Endothelial cell of umbilical vein (primary cell): ENCODE measurements around the gene TSPEAR. TPM values are rescaled to one million over a fixed set of nuclear protein-coding genes. Genes with fewer than 3 reads are reported as not detected.
A peak's percentile ranks its signal among the peaks of the same experiment; 100 is the strongest.

Experiments used
- BruUV-seq: library from RNA; stranded (reverse); fragments of 400-500 nt; replicated peaks from 2 replicates; lab custom pipeline; 2021; lab: Mats Ljungman, UMichigan
- CTCF ChIA-PET: fragments of 300-600, 350-600 bp; sonication (Branson Sonifier 250); formaldehyde crosslinking; loops from one replicate; lab custom pipeline; 2021; ENCODE audit warnings: antibody characterized with exemption, inconsistent platforms; lab: Charles Lee
- POLR2A ChIA-PET: fragments of 300-600, 350-600 bp; sonication (Branson Sonifier 250); formaldehyde crosslinking; loops from one replicate; lab custom pipeline; 2021; ENCODE audit warnings: antibody characterized with exemption, inconsistent platforms; lab: Charles Lee
- DNase-seq: peaks from one replicate; pipeline ENCODE4 v3.0.0-alpha.2; 2011; ENCODE audit warnings: low read depth, low spot score
- FAIRE-seq: peaks from 2 replicates; lab custom pipeline; 2011; peaks lifted over from hg19 to GRCh38; lab: Jason Lieb, UNC
- H2AFZ ChIP-seq: 2 replicates; pipeline ENCODE4 v1.6.0; 2012; ENCODE audit warnings: low read depth, low read length, control low read depth, inconsistent platforms
- H3K27ac ChIP-seq: 2 replicates; pipeline ENCODE4 v1.5.1; 2011; ENCODE audit warnings: low read depth, mild to moderate bottlenecking, control low read depth, low read length, moderate library complexity; ENCODE audit not compliant: insufficient read depth
- H3K27me3 ChIP-seq, 2 experiments: 2 replicates each; pipeline versions ENCODE4 v1.6.0 to v1.6.1; 2011; ENCODE audit warnings: low read length in 2 of 2, mixed read lengths in 1 of 2; ENCODE audit not compliant: control insufficient read depth in 2 of 2, insufficient read depth in 2 of 2
- H3K36me3 ChIP-seq, 2 experiments: 2 replicates in 1 of 2; 3 replicates in 1 of 2; pipeline ENCODE4 v1.5.1; 2011; ENCODE audit warnings: low read length in 2 of 2, mild to moderate bottlenecking in 1 of 2, moderate library complexity in 1 of 2; ENCODE audit not compliant: control insufficient read depth in 2 of 2, insufficient read depth in 2 of 2; ENCODE audit errors: extremely low read depth in 1 of 2
- H3K4me1 ChIP-seq: 3 replicates; pipeline ENCODE4 v1.5.1; 2011; ENCODE audit warnings: mild to moderate bottlenecking, low read length; ENCODE audit not compliant: control insufficient read depth, insufficient read depth; ENCODE audit errors: extremely low read depth
- H3K4me2 ChIP-seq: 2 replicates; pipeline ENCODE4 v1.6.1; 2011; ENCODE audit warnings: low read length, control low read depth, mixed read lengths; ENCODE audit not compliant: insufficient read depth
- H3K4me3 ChIP-seq, 3 experiments: fragments of 200-600 bp in 1 of 3; sonication (generic), shearing (Covaris generic) in 1 of 3; replicated peaks in 1 of 3; 2 replicates each; pipeline ENCODE4 v1.5.1; 2011 to 2016; ENCODE audit warnings: control low read depth in 3 of 3, low read length in 3 of 3, mild to moderate bottlenecking in 2 of 3, inconsistent platforms in 1 of 3, low read depth in 1 of 3, moderate library complexity in 1 of 3; ENCODE audit not compliant: insufficient read depth in 1 of 3
- H3K79me2 ChIP-seq: 2 replicates; pipeline ENCODE4 v1.6.0; 2012; ENCODE audit warnings: low read length, inconsistent platforms; ENCODE audit not compliant: control insufficient read depth, insufficient read depth
- H3K9ac ChIP-seq: replicated peaks from 2 replicates; pipeline ENCODE3; 2011; ENCODE audit warnings: low read length, control low read depth; ENCODE audit not compliant: insufficient read depth; ENCODE audit errors: extremely low read depth
- H3K9me1 ChIP-seq: replicated peaks from 3 replicates; pipeline ENCODE4 v1.6.0; 2011; ENCODE audit warnings: mild to moderate bottlenecking, low read length; ENCODE audit not compliant: control insufficient read depth, insufficient read depth; ENCODE audit errors: extremely low read depth
- H3K9me3 ChIP-seq: replicated peaks from 2 replicates; pipeline ENCODE4 v1.5.1; 2012; ENCODE audit warnings: low read length, inconsistent platforms; ENCODE audit not compliant: control insufficient read depth, insufficient read depth
- H4K20me1 ChIP-seq: replicated peaks from 2 replicates; pipeline ENCODE3; 2011; ENCODE audit warnings: mild to moderate bottlenecking, low read length; ENCODE audit not compliant: control insufficient read depth, insufficient read depth; ENCODE audit errors: extremely low read depth
- CTCF ChIP-seq, 2 donors: IDR thresholded peaks; 1 replicate in 1 of 2; 2 replicates in 1 of 2; pipeline ENCODE4 v1.5.1; 2011; ENCODE audit warnings: low read length in 2 of 2, mild to moderate bottlenecking in 2 of 2, moderate library complexity in 2 of 2, control low read depth in 1 of 2, inconsistent platforms in 1 of 2, low read depth in 1 of 2; ENCODE audit not compliant: insufficient read depth in 1 of 2; ENCODE audit errors: extremely low read depth in 1 of 2
- EZH2 ChIP-seq: IDR thresholded peaks from 2 replicates; pipeline ENCODE4 v1.6.1; 2012; ENCODE audit warnings: borderline replicate concordance, low read depth, mild to moderate bottlenecking, moderate library complexity, low read length, inconsistent platforms; ENCODE audit not compliant: severe bottlenecking
- FOS ChIP-seq: IDR thresholded peaks from 2 replicates; pipeline ENCODE4 v1.6.1; 2011; ENCODE audit warnings: mild to moderate bottlenecking, low read length, moderate library complexity, borderline replicate concordance; ENCODE audit not compliant: insufficient read depth
- GATA2 ChIP-seq: IDR thresholded peaks from 2 replicates; pipeline ENCODE4 v1.7.0; 2011; ENCODE audit warnings: low read depth, mild to moderate bottlenecking, moderate library complexity, mixed read lengths, low read length; ENCODE audit not compliant: insufficient read length, insufficient read depth
- JUN ChIP-seq: IDR thresholded peaks from 2 replicates; pipeline ENCODE4 v1.6.1; 2011; ENCODE audit warnings: borderline replicate concordance, low read depth; ENCODE audit not compliant: insufficient read length, insufficient read depth
- MYC ChIP-seq: IDR thresholded peaks from one replicate; pipeline ENCODE4 v1.6.1; 2011; ENCODE audit warnings: mild to moderate bottlenecking, low read depth, low read length
- POLR2A ChIP-seq: IDR thresholded peaks from 2 replicates; pipeline ENCODE4 v1.6.1; 2012; ENCODE audit warnings: low read depth, mild to moderate bottlenecking, control low read depth, low read length
- POLR2AphosphoS5 ChIP-seq: IDR thresholded peaks from 2 replicates; pipeline ENCODE4 v1.6.1; 2012; ENCODE audit warnings: low read depth, mild to moderate bottlenecking, control low read depth, low read length, moderate library complexity; ENCODE audit not compliant: insufficient read depth
- dilution Hi-C: fragments of 300-500 bp; cut with MboI; formaldehyde crosslinking; loops from one replicate; pipeline ENCODE4 v1.15.0; 2019; ENCODE audit warnings: low sequenced_read_pairs; ENCODE audit not compliant: extremely low pct_ligation_motif_present
- intact Hi-C: fragments of 100-400 bp; cut with micrococcal nuclease; formaldehyde crosslinking; loops from one replicate; pipeline ENCODE4 v1.10.0; 2022
- polyA plus RNA-seq, 4 experiments: library from polyadenylated mRNA; depleted of rRNA in 3 of 4; stranded (reverse) in 3 of 4; unstranded in 1 of 4; fragments of >200 nt; gene quantifications; 2 replicates each; pipeline versions ENCODE4 v1.2.1 to v1.2.3, GENCODE V29; 2011 to 2012; ENCODE audit warnings: missing spikeins in 1 of 4
- total RNA-seq: library from RNA; stranded (reverse); gene quantifications from 2 replicates; pipeline ENCODE4 v1.2.3, GENCODE V29; 2021
- TF ChIP-seq, protein P1 (sequence below): IDR thresholded peaks from 2 replicates; pipeline ENCODE4 v1.6.1; 2011; ENCODE audit not compliant: insufficient read depth, insufficient read length

Gene TSPEAR
- total and polyA plus RNA-seq, 2 donors (not counting 3 experiments of a cell fraction or from before 2014, with no cell fraction given) = 0.01 TPM; not detected in 1

DNA sequence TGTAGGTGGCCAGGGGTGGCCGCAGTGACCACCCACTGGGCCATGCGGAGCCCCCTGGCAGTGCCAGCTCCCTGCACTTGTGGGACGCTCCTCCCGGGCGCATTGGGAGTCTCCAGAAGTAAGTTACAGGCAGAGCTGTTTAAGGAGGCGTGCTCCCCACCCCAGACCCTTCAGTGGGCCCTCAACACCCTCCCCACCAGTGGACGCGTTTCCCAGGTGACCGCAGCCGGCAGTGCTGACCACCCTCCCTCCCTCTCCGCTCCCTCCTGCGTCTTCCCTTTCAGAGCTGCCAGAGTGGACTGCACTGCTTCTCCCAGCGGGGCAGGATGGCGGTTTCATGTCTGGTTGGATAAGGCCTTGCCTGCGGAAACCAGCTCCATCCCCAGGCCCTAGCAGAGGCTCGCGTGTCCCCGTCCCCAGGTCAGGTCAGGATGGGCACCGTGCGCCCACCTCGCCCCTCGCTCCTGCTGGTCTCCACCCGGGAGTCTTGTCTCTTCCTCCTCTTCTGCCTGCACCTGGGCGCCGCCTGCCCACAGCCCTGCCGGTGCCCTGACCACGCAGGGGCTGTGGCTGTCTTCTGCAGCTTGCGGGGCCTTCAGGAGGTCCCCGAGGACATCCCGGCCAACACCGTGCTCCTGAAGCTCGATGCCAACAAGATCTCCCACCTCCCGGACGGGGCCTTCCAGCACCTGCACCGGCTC lies 255.0 kb downstream of the TSPEAR start:
- intact Hi-C loops (loop anchor here (10.0 kb wide), 1 partner anchor 112 kb away; no protein-coding TSS in a partner anchor), dilution Hi-C loops (no loop called here)
- POLR2A ChIA-PET = no interaction called here
- Histone ChIP-seq H3K4me1 (no peaks in the 10 kb centered on the region), H3K9ac (no peak overlapping the region), H3K27me3 (peaks cover 0 to 3% of the 10 kb centered on the region in 2 experiments), H3K27ac (no peak overlapping the region), H2AFZ (peak overlapping the region; percentile 84), H3K79me2 (no peaks in the 10 kb centered on the region), H3K36me3 (no peaks in the 10 kb centered on the region), H3K9me3 (no peaks in the 10 kb centered on the region), H3K9me1 (no peaks in the 10 kb centered on the region), H3K4me3 (peak overlapping the region in 2 of 3 experiments; percentile 62 to 64), H4K20me1 (no peaks in the 10 kb centered on the region), H3K4me2 (peak overlapping the region; percentile 53)
- BruUV-seq = no TSS peak
- no peak for FAIRE-seq
- CTCF ChIA-PET = interaction anchor here (1.0 kb wide), 2 partner anchors 24 to 337 kb away, joined by 3 read pairs; no protein-coding TSS in a partner anchor
- DNase-seq = peak; percentile 5
- no peak for TF ChIP-seq FOS
- TF ChIP-seq, protein P1, sequence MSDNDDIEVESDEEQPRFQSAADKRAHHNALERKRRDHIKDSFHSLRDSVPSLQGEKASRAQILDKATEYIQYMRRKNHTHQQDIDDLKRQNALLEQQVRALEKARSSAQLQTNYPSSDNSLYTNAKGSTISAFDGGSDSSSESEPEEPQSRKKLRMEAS = no peak
- TF ChIP-seq CTCF (IDR thresholded peaks at IDR 0.05; ENCODE audit: extremely low read depth in 1 of 2, insufficient read depth in 1 of 2, low read depth in 1 of 2, low read length in 2 of 2) = no peak
- TF ChIP-seq POLR2AphosphoS5 = no peak
- TF ChIP-seq EZH2 = no peak
- TF ChIP-seq MYC = no peak
- TF ChIP-seq POLR2A = no peak
- TF ChIP-seq JUN = no peak
- TF ChIP-seq GATA2 = no peak
